GM18511 (cell line): ENCODE results near the gene MYCN.

Source experiments
- ATAC-seq: cut with Tn5 transposase; IDR thresholded peaks from one replicate; pipeline ENCODE4 v1.9.1; 2021; ENCODE audit warnings: mild to moderate bottlenecking, moderate library complexity; ENCODE audit not compliant: unreplicated experiment

MYCN gene

GRCh38 chr2:15992457-15993231 is 52.3 kb downstream of the MYCN start:
- no peak for ATAC-seq

DNA sequence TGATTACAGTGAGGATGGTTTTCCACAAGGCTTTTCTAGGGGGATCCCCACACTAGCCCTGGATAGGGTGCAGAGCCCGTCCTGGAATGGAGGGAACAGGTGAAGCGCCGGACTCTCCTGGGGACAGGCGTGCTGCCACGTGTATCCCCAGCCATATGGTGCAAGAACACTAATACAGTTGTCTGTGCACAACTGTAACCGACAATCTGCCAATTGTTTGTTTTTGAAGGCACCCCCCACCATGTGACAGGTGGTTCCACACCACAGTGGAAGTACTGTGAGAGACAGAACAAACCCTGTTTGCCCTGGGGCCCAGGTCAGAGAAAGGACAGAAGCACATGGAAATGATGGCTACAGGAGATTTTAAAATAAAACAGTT is 52.9 kb downstream of the MYCN start:
- ATAC-seq: no peak

- ATAC-seq: no peak
Observed at GRCh38 chr2:15993666-15994065, 53.3 kb downstream of the MYCN start.

- no peak for ATAC-seq
Observed at GRCh38 chr2:15995603-15996002, 55.3 kb downstream of the MYCN start.
